GM19395 (cell line): ENCODE data around the gene G3BP1.
"Not testable (repeated sequence)": the region's sequence is repeated elsewhere in the genome, so short reads cannot be mapped to it uniquely, and the experiment has no call there.

Experiments used
- ATAC-seq: cut with Tn5 transposase; IDR thresholded peaks from one replicate; pipeline ENCODE4 v1.9.1; 2021; ENCODE audit warnings: mild to moderate bottlenecking, moderate library complexity; ENCODE audit not compliant: unreplicated experiment

Gene G3BP1

DNA sequence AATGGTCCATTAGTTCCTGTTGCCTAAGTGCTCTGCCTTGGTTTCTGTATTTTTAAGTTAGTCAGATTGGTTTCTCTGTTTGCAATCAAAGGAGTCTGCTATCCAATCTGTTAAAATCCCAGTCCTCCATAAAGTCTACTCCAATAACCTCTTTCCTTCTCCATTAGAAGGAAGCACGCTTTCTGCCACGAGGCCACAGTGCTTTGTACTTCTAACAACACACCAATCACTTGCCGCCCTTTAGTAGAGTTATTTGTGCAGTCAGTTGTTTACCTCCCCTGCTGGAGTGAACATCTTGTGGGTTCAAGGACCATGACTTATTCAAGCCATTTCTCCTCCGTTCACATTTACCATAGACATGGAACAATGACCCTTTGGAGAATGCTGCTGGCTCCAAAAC, 83.9 kb downstream of the G3BP1 start:
- ATAC-seq = no peak

DNA sequence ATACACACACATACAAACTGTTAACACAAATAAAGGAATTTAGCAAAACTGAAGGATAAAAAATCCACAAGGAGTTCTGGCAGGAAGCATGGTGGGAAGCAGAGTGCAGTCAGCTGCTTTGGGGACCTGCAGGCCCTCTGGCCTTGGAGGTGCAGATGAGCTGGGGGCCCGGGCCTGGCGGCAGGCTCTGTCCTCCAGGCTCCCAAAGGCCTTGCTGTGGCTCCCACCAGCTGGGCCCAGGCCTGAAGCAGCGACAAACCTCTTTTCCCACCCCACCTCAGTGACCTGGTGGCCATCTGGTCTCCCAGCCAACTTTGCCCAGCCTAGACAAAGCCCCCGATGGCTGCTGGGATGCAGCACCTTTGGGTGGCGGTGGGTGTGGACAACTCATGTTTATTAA, 85.1 kb downstream of the G3BP1 start:
- ATAC-seq = no peak

DNA sequence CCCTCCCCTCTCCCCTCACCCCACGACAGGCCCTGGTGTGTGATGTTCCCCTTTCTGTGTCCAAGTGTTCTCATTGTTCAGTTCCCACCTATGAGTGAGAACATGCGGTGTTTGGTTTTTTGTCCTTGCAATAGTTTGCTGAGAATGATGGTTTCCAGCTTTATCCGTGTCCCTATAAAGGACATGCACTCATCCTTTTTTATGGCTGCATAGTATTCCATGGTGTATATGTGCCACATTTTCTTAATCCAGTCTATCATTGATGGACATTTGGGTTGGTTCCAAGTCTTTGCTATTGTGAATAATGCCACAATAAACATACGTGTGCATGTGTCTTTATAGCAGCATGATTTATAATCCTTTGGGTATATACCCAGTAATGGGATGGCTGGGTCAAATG, 89.1 kb downstream of the G3BP1 start:
- not testable (repeated sequence) for ATAC-seq
